NCI-H748 (cell line): ENCODE data around the gene FAM193A.
"Not testable (repeated sequence)": the region's sequence is repeated elsewhere in the genome, so short reads cannot be mapped to it uniquely, and the experiment has no call there.

Source experiments
- DNase-seq: peaks from one replicate; lab custom pipeline; 2025; ENCODE audit not compliant: unreplicated experiment; lab: John Stamatoyannopoulos, UW

Gene FAM193A

DNA sequence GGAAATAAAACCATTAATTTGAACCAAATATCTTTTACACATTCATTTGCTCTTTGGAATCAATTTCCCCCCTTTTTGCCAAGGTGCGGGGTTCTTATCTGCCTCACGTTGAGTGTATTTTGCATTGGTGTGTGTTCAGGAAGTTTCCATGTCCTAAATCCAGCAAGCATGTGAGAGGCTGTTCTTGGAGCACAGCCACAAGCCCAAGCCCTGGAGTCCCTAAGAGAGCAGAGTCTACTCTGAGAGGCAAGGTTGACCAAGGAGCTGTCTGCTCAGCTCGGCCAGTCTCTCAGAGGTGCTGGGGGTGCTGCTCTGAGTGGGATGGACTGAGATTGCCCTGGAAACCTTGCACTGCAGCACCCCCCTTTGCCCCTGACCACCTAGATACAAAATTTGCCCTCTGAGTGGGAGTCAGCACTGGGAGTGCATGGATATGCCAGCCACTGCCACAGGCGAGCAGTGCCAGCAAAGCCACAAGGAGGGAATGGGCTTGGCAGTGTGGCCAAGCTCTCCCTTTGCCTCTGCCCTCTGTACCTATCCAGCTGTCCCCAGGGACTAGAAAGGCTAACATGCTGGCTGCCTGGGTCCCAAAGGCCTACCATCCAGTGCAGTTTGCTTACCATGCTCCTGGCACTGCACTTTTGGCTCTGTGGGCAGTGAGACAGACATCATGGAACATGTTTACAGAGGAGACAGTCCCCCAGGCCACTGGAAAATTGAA is 20.5 kb upstream of the FAM193A start:
- DNase-seq, result no peak

DNA sequence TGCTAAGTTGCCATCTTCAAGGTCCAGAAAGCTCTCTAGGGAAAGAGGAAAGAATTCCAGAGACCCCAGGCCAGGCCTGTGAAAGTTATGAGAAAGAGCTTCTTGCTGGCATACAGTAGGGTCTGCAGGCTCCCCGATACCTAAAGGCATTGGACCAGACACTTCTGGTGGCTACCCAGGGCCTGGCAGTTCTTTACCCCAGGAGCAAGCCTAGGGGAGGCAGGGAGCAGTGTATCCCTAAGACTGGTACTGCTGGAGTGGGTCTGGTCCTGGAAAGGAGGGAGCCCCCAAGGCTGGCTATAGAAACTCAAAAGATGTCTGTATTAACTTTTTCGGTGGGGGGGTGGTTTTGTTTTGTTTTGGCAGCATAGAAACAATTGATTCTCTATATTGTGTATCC is 19.8 kb upstream of the FAM193A start:
- DNase-seq, result no peak

DNA sequence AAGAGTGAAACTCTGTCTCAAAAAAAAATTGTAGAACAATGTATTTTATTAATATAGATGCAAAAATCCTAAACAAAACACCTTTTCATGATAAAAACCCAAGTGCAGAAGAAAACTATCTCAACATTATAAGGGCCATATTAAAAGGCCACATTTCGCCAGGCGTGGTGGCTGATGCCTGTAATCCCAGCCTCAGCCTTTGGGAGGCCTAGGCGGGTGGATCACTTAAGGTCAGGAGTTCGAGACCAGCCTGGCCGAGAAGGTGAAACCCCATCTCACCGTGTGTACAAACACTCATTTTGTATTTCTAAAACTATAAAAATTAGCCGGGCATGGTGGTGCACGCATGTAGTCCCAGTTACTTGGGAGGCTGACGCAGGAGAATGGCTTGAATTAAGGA is 9.9 kb upstream of the FAM193A start:
- no peak for DNase-seq

DNA sequence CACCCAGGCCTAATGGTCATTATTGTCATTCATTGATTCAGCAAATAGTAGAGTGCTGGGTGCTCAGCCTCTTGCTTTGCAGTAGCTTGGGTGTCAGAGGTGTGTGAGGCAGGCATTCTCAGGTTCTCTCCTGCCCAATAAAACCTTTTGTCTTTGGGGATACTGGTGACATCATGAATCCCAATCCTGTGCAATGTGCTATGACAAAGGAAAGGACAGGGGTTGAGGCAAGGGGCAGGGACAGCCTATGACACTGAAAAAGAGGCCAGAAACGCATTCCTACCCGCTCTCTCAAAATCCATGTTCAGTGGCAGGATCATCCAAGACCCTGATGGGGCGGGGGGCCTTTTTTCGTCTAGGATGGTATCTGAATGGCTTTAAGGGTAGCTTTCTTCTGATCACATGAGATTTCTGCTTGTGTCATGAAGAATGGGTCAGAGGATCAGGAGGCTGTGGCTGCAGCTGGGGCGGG is 1.5 kb upstream of the FAM193A start:
- no peak for DNase-seq

DNA sequence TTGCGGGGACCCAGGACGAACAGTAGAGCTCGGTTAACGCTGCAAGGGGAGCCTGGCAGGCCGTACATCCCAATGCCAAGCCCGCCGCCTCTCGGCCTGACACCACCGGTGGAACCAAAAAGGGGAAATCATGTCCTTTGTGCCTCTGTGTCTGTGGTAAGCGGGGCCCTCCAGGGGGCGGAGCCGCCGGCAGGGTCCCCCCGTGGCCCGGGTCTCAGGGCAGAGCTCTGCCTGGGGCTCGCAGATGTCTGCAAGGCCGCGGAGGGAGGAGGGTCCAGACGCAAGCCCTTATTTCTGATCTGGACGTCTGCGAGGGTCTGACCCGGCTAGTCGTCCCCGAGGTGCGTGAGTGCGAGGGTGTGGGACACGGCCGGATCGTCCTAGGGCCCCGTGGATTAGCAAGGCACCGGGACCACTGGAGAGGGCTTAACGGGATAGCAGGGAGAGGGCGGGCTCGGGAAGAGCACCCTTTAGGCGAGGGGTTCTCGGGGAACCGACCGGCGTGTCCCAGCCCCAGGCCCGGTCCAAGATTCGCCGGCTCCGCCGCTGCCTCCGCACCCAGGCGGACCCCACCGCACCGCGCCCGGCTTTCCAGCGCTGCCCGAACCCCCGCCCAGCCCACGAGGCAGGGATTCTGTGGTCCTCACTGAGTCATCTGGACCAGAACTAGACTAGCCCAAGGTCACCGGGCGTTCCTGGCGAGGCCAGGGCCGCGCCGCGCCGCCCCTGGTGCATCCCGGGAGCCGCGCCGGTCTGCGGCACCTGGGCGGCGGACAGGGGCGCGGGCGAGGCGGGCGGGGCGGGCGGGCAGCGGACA is 863 bp upstream of the FAM193A start:
- DNase-seq, result peak; percentile 5

DNA sequence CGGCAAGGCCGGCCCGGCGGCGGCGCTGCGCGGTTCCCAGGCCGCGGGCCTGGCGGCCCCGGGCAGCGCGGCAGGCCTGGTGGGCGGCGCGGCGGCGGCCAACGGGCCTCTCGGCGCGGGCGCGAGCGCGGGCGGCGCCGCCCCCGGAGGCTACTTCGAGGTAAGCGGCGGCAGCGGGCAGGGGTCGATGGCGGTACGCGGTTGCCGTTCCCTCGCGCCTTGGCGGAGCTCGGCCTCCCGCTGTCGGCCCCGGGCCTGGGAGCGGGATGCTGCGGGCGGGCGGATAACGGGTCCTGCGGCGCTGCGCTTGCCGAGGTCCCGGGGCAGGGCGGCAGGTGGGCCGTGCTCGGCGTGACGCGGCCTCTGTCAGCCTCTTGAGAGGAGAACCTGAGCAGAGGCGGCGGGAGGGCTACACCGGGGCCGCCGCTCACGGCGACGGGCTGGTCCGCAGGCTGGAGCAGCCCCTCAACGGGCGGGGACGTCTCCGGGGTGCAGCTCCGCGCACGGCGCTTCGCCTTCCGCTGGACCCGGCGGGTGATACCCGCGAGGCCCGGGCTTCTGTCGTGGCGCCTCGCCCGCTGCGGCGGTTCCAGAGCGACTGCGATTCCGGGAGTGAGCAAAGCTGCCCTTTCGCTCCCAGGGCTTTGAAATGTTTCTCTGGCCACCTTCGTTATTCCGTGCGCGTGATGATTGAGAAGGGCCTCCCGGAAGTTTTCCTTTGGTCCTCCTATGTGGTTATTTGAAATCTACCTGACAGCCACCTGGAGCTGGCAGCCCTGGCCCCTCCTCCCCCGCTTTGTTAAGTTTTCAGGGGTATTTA is 774 bp downstream of the FAM193A start:
- DNase-seq, result peak; percentile 45

DNA sequence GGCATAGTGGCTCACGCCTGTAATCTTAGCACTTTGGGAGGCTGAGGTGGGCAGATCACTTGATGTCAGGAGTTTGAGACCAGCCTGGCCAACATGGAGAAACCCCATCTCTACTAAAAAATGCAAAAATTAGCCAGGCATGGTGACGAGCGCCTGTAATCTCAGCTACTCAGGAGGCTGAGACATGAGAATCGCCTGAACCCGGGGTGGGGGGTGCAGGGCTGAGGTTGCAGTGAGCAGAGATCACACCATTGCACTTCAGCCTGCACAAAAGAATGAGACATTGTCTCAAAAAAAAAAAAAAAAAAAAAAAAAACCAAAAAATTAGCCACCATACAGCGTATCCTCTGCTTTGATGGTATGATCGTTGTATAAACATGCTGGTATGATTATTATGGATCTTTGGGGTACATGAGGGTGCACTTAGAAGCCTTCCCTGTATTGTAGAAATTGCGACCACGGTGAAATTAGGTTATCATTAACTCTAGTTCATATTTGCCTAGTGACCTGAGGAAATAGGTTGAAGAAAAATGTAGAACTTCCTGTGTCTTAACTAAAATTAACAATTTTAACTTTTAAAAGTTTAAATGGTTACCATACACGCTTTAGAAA is 7.2 kb downstream of the FAM193A start:
- DNase-seq, result not testable (repeated sequence)

DNA sequence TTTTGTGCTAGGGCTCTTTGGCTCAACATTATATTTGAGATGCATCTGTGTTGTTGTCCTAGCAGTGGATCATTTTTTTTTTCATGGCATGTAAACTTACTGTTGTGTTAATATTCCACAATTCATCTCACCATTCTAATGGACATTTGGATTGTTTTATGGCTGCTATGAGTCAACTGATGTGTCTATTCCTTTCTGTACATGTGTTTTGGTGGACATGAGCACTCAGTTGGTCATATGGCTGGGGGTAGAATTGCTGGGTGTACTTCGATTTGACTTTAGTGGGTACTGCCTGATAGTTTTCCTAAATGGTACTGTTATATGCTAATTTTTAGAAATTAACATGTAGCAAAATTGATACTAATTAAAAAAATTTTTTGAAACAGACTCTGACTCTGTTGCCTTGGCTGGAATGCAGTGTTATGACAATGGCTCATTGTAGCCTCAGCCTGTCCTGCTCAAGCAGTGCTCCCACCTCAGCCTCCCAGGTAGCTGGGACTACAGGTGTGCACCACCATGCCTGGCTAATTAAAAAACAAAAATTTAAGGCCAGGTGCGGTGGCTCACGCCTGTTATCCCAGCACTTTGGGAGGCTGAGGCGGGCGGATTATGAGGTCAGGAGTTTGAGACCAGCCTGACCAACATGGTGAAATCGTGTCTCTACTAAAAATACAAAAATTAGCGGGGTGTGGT is 9.0 kb downstream of the FAM193A start:
- DNase-seq, result no peak

DNA sequence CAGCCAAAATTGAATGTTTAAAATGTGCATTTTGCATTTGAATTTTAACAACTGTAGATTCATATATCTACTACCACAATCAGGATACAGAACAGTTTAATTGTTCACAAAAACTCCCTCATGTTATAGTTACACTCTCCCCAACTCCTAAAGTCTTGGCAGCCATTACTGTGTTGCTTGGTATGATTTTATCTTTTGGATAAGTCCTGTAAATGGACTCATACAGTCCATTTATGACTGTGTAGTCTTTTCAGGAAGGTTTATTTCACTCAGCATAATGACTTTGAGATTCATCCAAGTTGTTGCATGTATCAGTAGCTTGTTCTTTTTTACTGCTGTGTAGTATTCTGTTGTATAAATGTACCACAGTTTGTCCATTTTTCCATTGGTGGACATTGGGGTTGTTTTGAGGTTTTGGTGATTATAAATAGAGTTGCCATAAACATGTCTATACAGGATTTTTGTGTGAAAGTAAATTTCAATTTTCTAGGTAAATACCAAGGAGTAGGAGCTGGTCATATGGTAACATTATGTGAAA is 9.9 kb downstream of the FAM193A start:
- no peak for DNase-seq

DNA sequence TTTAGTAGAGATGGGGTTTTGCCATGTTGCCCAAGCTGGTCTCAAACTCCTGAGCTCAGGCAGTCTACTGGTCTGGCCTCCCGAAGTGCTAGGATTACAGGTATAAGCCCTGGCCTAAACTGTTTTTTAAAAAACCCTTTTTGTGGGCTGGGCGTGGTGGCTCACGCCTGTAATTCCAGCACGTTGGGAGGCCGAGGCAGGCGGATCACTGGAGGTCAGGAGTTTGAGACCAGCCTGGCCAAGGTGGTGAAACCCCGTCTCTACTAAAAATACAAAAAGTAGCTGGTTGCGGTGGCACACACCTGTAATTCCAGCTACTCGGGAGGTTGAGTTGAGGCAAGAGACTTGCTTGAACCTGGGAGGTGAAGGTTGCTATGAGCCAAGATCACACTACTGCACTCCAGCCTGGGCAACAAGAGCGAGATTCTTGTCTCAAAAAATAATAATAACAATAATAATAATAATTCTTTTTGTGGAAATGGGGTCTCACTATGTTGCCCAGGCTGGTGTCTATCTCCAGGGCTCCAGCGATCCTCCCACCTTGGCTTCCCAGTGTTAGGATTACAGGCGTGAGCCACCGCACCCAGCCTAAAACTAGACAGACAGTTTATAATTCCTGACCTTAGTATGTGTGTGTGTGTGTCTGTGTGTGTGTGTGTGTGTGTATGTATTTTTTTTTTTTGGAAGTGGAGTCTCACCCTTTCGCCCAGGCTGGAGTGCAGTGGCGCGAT is 10.7 kb downstream of the FAM193A start:
- DNase-seq, result not testable (repeated sequence)

DNA sequence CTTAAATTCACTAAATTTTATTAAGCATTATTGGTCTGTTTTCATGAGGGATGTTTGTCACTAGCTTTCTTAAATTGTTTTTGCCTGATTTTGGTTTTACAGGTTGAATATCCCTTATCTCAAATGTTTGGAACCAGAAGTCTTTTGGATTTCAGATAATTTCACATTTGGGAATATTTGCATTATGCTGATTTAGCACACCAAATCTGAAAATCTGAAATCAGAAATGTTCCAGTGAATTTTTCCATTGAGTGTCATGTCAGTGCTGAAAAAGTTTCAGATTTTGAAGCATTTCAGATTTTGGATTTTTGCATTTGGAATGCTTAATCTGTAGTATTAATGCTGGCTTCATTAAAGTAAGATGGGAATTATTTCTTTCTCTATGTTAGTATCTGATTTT is 14.7 kb downstream of the FAM193A start:
- no peak for DNase-seq

DNA sequence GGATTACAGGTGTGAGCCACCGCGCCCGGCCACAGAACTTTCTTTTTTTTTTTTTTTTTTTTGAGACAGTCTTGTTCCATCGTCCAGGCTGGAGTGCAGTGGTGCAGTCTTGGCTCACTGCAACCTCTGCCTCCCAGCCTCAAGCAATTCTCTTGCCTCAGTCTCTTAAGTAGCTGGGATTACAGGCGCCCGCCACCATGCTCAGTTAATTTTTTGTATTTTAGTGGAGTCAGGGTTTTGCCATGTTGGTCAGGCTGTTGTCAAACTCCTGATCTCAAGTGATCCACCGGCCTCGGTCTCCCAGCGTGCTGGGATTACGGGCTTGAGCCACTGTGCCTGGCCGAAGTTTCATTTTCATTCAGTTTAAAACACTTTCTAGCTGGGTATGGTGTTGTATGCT is 16.4 kb downstream of the FAM193A start:
- DNase-seq, result no peak

DNA sequence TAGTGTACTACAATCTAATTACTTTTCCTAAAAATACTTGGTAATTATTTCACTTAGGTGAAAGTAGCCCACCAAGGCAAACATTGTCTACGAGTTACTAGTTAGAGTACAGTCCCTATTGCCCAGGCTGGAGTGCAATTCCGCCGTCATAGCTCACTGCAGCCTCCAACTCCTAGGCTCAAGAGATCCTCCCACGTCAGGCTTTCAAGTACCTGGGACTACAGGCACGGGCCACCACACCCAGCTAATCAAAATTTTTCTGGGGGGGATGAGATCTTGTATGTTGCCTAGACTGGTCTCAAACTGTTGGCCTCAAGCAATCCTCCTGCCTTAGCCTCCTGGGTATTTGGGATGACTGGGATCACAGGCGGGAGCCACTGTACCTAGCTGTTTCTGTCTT is 21.9 kb downstream of the FAM193A start:
- DNase-seq, result no peak

DNA sequence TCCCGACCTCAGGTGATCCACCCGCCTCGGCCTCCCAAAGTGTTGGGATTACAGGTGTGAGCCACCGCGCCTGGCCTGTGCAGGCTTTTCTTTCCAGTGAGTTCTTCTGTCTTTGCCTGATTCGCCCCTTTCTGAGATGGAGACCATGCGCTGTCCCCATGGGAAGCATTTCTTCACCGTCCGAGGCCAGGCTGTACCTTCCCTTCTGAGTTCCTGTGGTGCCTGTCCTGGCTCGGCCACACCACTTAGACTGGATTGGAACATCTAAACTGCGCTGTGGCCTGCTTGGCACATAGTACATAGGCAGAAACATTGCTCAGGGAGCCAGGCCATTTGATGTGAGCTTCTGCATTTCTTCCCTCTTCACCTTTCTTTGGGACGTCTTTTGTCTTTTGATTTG is 23.7 kb downstream of the FAM193A start:
- DNase-seq, result no peak

DNA sequence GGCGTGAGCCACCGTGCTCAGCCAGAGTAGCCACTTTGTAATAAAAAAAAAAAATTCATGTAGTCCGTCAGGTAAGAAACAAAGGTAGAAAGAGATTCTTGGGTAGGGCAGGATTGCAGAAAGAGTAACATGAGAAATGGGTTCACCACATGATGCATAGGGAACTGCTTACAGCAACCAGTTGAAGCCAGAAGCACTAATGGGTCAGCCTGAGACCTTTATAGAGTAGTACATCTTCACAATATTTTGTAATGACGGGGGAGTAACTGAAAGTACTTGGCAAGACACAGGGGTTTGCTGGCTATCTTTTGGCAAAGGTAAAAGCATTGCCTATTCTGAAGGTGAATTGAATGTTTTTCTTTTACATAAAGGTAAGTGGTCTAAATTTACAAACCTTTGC is 29.1 kb downstream of the FAM193A start:
- no peak for DNase-seq

DNA sequence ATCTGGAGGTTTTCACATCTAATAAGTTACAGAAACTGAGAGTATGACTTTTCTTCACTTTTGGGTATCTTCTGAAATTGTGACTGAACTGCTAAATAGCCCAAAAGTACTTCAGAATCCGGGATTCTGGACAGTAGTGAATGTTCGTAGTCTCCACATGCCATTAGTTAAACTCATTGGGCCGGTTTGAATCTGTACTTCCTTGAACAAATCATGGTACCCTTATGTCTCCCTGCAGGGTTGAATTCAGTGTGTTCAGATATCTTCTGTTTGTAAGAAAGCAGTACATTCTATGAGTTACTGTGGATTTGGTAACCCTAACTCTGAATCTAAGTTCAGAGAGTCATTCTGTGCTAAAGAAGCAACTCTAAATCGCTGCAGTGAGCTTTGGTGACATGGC is 33.6 kb downstream of the FAM193A start:
- DNase-seq, result no peak

DNA sequence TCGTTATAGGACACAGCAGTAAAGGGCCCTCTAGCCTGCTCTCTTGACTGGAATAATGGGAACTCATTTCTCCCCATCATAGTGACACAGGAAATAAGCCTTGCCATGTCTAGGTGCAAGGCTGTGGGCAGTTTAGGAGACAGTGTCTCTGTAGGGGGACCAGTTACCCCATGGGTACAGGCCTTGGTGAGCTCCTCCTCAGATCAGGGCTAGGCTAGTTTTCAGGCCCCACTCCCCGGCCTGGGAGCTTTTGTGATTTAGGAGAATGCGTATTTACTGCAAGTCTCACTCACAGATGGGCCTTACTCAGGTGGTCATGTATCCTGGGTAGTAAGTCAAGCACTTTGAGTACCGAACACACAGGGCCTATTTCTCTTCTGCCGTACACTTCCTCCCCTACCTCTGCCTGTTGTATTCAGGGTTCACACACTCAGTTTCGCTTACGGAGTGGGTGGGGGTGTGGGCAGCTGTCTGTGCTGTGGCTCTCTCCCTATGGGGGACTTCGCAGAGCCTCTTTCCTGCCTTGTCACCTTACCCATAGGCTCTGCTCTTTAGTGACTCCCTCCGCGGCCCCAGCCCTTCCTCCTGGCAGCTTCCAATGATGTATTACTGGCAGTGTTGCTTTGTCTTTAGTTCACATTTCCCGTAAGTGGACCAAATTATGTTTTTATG is 34.2 kb downstream of the FAM193A start:
- DNase-seq, result no peak

DNA sequence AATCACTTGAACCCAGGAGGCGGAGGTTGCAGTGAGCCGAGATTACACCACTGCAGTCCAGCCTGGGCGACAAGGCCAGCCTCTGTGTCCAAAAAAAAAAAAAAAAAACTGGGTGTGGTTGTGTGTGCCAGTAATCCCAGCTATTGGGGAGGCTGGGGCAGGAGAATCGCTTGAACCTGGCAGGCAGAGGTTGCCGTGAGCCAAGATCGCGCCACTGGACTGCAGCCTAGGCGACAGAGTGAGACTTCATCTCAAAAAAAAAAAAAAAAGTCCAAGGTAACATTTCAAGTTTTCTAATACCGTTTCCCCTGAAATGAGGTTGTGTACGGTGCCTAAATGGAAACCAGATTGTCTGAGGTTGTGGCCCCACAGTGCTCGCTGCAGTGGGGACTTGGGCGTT is 35.6 kb downstream of the FAM193A start:
- DNase-seq, result no peak

DNA sequence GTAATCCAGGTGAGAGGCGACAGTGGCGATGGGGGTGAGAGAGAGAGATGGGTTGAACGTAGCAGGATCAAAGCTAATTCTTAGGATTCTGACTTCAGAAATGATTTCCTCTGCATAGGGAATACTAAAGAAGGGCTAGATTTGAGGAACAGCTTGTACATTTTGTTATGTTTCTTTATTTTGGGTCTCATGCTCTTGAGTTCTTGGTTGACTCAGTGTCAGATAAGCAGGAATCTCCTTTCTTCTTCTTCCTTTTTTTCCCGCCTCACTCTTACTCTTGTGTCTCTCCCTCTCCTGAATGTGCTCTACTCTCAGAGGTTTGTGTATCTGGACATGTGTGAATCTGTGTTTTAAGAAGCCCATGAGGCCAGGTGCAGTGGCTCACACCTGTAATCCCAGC is 36.4 kb downstream of the FAM193A start:
- DNase-seq, result no peak
